HepG2 (cell line): Measurements from ENCODE around the gene TTPAL. TPM values are rescaled to one million over a fixed set of nuclear protein-coding genes. Genes with fewer than 3 reads are reported as not detected.

Experiments
- ARHGAP35 ChIP-seq: sonication (generic); formaldehyde crosslinking; IDR thresholded peaks from 2 replicates; pipeline ENCODE4 v1.9.0; 2022; ENCODE audit warnings: mild to moderate bottlenecking, inconsistent platforms, moderate library complexity, missing genetic modification reagents, borderline replicate concordance
- HNF4A ChIP-seq: sonication (generic); formaldehyde crosslinking; IDR thresholded peaks from 2 replicates; pipeline ENCODE4 v1.4.0; 2020; ENCODE audit warnings: missing genetic modification reagents
- MIXL1 ChIP-seq: IDR thresholded peaks from 2 replicates; pipeline ENCODE4 v1.6.1; 2016
- MYC ChIP-seq: sonication (generic); formaldehyde crosslinking; IDR thresholded peaks from 2 replicates; pipeline ENCODE4 v1.9.0; 2021; ENCODE audit warnings: missing genetic modification reagents, borderline replicate concordance
- SALL2 ChIP-seq: sonication (generic); formaldehyde crosslinking; IDR thresholded peaks from 2 replicates; pipeline ENCODE4 v1.8.1; 2023; ENCODE audit warnings: mild to moderate bottlenecking, missing genetic modification reagents, inconsistent platforms
- SP2 ChIP-seq: sonication (generic); formaldehyde crosslinking; IDR thresholded peaks from 2 replicates; pipeline ENCODE4 v1.5.1; 2020; ENCODE audit warnings: mild to moderate bottlenecking, missing genetic modification reagents
- ZFP90 ChIP-seq: sonication (generic); formaldehyde crosslinking; IDR thresholded peaks from 2 replicates; pipeline ENCODE4 v1.8.0; 2022; ENCODE audit warnings: missing genetic modification reagents, mild to moderate bottlenecking, inconsistent platforms, borderline replicate concordance
- ZNF225 ChIP-seq: sonication (generic); formaldehyde crosslinking; IDR thresholded peaks from 2 replicates; pipeline ENCODE4 v1.4.0; 2020; ENCODE audit warnings: mild to moderate bottlenecking, missing genetic modification reagents
- ZNF282 ChIP-seq: fragments of 450-650 bp; IDR thresholded peaks from 2 replicates; pipeline ENCODE4 v1.6.1; 2018; ENCODE audit not compliant: partially characterized antibody
- ZNF337 ChIP-seq: sonication (generic); formaldehyde crosslinking; IDR thresholded peaks from 2 replicates; pipeline ENCODE4 v1.5.1; 2020; ENCODE audit warnings: missing genetic modification reagents, low read depth, mild to moderate bottlenecking, borderline replicate concordance
- ZNF562 ChIP-seq: sonication (generic); formaldehyde crosslinking; IDR thresholded peaks from 2 replicates; pipeline ENCODE4 v1.8.0; 2022; ENCODE audit warnings: missing genetic modification reagents, borderline replicate concordance
- ZNF790 ChIP-seq: sonication (generic); formaldehyde crosslinking; IDR thresholded peaks from 2 replicates; pipeline ENCODE4 v1.8.0; 2022; ENCODE audit warnings: missing genetic modification reagents, mild to moderate bottlenecking, borderline replicate concordance
- polyA plus RNA-seq, 8 experiments: library from polyadenylated mRNA; depleted of rRNA in 3 of 8; stranded (reverse) in 7 of 8; unstranded in 1 of 8; fragments of >200 nt; fragmentation: Illumina TruSeq in 4 of 8; extraction: Trizol in 4 of 8; gene quantifications; 2 replicates each; pipeline versions ENCODE4 v1.2.1 to v1.2.3, GENCODE V29; 2011 to 2016; ENCODE audit warnings: low read depth in 4 of 8, missing spikeins in 1 of 8, mixed read lengths in 1 of 8; ENCODE audit not compliant: insufficient read depth in 1 of 8
- total RNA-seq, 5 experiments: library from RNA; depleted of rRNA; stranded (reverse); fragments of >200 nt; fragmentation: Illumina TruSeq; extraction: Trizol; gene quantifications; 2 replicates each; pipeline ENCODE4 v1.2.3, GENCODE V29; 2016; ENCODE audit warnings: low read depth in 1 of 5
- TF ChIP-seq, protein P1 (sequence below): sonication (generic); formaldehyde crosslinking; IDR thresholded peaks from 2 replicates; pipeline ENCODE4 v1.8.1; 2023; ENCODE audit warnings: mild to moderate bottlenecking, moderate library complexity, missing genetic modification reagents
- TF ChIP-seq, protein P2 (sequence below): sonication (generic); formaldehyde crosslinking; IDR thresholded peaks from 2 replicates; pipeline ENCODE4 v1.9.0; 2022; ENCODE audit warnings: low read depth, missing genetic modification reagents
- TF ChIP-seq, protein P3 (sequence below): IDR thresholded peaks from 2 replicates; pipeline ENCODE4 v1.6.1; 2016; ENCODE audit warnings: mild to moderate bottlenecking
- TF ChIP-seq, protein P4 (sequence below): sonication (generic); formaldehyde crosslinking; conservative IDR thresholded peaks from 2 replicates; pipeline ENCODE4 v1.4.0; 2020; ENCODE audit warnings: missing genetic modification reagents
- TF ChIP-seq, protein P5 (sequence below): sonication (generic); formaldehyde crosslinking; IDR thresholded peaks from 2 replicates; pipeline ENCODE4 v1.8.0; 2022; ENCODE audit warnings: mild to moderate bottlenecking, missing genetic modification reagents; ENCODE audit not compliant: insufficient replicate concordance
- TF ChIP-seq, protein P6 (sequence below): sonication (generic); formaldehyde crosslinking; IDR thresholded peaks from 2 replicates; pipeline ENCODE4 v1.4.0; 2020; ENCODE audit warnings: mild to moderate bottlenecking, missing genetic modification reagents

The TTPAL gene
- total and polyA plus RNA-seq, 2 of the 13 experiments (the other 11 are each of a cell fraction or from before 2014, with no cell fraction given), result 4.3 to 18.8 TPM

DNA sequence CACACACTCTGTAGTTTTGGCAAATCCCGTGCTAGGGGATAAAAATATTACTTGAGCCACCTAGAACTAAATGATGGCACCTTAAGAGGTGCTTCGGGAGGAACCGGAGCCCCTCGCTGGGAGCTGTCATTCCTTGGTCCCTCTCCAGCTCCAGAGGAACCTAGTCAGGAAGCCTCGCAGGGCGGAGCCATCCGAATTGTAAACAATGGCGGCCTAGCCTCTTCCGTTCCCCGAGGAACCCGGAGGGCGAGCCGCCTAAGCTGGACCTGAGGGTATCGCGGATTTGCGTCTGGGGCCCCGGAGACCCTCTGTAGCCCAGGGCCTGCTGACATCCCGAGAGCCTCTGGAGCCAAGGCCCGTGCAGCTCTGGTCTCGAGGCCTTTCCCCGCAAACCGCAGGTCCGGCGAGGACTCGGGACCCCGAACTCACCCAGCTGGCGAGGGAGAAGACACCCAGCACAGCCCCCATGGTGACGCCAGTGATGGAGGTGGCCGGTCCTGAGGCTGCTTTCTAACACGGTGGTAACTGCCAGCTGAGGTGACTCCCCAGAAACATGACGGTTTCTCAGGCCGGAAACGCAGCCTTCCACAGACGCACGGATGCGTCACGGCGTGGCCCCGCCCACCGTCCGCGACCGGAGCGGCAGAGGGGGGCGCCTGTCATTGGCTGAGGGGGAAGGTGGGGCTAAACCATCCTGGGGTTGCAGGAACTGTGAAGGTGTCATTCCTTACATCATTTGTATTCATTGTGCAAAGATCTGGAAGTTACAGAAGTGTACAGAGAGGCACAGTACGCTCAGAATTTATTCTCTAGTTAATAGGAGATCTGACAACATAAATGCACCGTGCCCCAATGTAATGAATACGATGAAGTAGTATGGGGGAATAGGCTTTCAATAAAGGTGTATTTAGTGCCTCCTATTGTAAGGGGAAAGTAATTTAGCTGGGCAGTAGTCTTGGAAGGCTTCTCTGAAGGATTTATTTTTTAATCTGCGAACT lies 46.1 kb downstream of the TTPAL start, which contains the start of gene SERINC3 (continued):
- TF ChIP-seq, protein P1, sequence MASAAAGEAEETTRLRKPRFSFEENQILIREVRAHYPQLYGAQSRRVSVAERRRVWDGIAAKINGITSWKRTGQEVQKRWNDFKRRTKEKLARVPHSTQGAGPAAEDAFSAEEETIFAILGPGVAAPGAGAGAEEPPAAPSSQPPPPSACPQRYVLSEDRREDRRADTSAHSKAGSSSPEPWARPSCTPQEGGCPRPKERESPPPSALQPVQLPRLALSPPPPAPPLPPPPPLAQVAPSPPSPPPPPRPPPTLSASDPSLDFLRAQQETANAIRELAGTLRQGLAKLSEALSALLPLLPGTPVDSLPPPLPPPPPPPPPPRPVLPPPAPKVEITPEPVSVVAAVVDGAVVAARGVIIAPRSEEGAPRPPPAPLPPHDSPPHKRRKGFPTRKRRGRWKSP (CRISPR knock-in tag), result peak; percentile 83
- TF ChIP-seq, protein P2, sequence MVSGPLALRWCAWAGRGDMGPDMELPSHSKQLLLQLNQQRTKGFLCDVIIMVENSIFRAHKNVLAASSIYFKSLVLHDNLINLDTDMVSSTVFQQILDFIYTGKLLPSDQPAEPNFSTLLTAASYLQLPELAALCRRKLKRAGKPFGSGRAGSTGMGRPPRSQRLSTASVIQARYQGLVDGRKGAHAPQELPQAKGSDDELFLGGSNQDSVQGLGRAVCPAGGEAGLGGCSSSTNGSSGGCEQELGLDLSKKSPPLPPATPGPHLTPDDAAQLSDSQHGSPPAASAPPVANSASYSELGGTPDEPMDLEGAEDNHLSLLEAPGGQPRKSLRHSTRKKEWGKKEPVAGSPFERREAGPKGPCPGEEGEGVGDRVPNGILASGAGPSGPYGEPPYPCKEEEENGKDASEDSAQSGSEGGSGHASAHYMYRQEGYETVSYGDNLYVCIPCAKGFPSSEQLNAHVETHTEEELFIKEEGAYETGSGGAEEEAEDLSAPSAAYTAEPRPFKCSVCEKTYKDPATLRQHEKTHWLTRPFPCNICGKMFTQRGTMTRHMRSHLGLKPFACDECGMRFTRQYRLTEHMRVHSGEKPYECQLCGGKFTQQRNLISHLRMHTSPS (CRISPR knock-in tag), result peak; percentile 54; the same call in 1 of the 2 replicates
- TF ChIP-seq, protein P3, sequence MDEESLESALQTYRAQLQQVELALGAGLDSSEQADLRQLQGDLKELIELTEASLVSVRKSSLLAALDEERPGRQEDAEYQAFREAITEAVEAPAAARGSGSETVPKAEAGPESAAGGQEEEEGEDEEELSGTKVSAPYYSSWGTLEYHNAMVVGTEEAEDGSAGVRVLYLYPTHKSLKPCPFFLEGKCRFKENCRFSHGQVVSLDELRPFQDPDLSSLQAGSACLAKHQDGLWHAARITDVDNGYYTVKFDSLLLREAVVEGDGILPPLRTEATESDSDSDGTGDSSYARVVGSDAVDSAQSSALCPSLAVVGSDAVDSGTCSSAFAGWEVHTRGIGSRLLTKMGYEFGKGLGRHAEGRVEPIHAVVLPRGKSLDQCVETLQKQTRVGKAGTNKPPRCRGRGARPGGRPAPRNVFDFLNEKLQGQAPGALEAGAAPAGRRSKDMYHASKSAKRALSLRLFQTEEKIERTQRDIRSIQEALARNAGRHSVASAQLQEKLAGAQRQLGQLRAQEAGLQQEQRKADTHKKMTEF (CRISPR knock-in tag), result peak; percentile 97
- TF ChIP-seq ZNF337 (no peak), SALL2 (CRISPR knock-in tag) (peak; percentile 99), ZNF225 (peak; percentile 94), ZNF282 (no peak), ZFP90 (CRISPR knock-in tag) (peak; percentile 97), SP2 (CRISPR knock-in tag) (peak; percentile 55), HNF4A (CRISPR knock-in tag) (peak; percentile 28; the same call in 1 of the 2 replicates), MYC (CRISPR knock-in tag) (peak; percentile 84), ZNF562 (CRISPR knock-in tag) (no peak), ARHGAP35 (peak; percentile 98), MIXL1 (peak; percentile 16; the same call in 1 of the 2 replicates), ZNF790 (CRISPR knock-in tag) (peak; percentile 38; the same call in 1 of the 2 replicates)
- TF ChIP-seq, protein P4, sequence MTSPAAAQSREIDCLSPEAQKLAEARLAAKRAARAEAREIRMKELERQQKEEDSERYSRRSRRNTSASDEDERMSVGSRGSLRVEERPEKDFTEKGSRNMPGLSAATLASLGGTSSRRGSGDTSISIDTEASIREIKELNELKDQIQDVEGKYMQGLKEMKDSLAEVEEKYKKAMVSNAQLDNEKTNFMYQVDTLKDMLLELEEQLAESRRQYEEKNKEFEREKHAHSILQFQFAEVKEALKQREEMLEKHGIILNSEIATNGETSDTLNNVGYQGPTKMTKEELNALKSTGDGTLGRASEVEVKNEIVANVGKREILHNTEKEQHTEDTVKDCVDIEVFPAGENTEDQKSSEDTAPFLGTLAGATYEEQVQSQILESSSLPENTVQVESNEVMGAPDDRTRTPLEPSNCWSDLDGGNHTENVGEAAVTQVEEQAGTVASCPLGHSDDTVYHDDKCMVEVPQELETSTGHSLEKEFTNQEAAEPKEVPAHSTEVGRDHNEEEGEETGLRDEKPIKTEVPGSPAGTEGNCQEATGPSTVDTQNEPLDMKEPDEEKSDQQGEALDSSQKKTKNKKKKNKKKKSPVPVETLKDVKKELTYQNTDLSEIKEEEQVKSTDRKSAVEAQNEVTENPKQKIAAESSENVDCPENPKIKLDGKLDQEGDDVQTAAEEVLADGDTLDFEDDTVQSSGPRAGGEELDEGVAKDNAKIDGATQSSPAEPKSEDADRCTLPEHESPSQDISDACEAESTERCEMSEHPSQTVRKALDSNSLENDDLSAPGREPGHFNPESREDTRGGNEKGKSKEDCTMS (CRISPR knock-in tag), result no peak; the same call in 1 of the 2 replicates
- TF ChIP-seq, protein P5, sequence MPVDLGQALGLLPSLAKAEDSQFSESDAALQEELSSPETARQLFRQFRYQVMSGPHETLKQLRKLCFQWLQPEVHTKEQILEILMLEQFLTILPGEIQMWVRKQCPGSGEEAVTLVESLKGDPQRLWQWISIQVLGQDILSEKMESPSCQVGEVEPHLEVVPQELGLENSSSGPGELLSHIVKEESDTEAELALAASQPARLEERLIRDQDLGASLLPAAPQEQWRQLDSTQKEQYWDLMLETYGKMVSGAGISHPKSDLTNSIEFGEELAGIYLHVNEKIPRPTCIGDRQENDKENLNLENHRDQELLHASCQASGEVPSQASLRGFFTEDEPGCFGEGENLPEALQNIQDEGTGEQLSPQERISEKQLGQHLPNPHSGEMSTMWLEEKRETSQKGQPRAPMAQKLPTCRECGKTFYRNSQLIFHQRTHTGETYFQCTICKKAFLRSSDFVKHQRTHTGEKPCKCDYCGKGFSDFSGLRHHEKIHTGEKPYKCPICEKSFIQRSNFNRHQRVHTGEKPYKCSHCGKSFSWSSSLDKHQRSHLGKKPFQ (CRISPR knock-in tag), result peak; percentile 87
- TF ChIP-seq, protein P6, sequence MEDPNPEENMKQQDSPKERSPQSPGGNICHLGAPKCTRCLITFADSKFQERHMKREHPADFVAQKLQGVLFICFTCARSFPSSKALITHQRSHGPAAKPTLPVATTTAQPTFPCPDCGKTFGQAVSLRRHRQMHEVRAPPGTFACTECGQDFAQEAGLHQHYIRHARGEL (CRISPR knock-in tag), result 0 out of 2 replicates have a peak, but pooled peaks have one; percentile 58
